GM12872 (cell line): ENCODE results near the gene NEURL1B.

Source experiments
- CTCF ChIP-seq: IDR thresholded peaks from 3 replicates; pipeline ENCODE4 v1.5.1; 2011; ENCODE audit warnings: low read depth, mild to moderate bottlenecking, low read length, moderate library complexity; ENCODE audit not compliant: insufficient read depth

Gene NEURL1B

GRCh38 chr5:172689218-172689572 lies 48.1 kb downstream of the NEURL1B start:
- TF ChIP-seq CTCF, result no peak

- no peak for TF ChIP-seq CTCF
Observed at GRCh38 chr5:172689801-172690200, 48.7 kb downstream of the NEURL1B start.

GRCh38 chr5:172690258-172691075 lies 49.4 kb downstream of the NEURL1B start:
- no peak for TF ChIP-seq CTCF

- no peak for TF ChIP-seq CTCF
Observed at GRCh38 chr5:172691886-172692285, 50.8 kb downstream of the NEURL1B start.

- no peak for TF ChIP-seq CTCF
Observed at GRCh38 chr5:172692451-172692850, 51.4 kb downstream of the NEURL1B start.

GRCh38 chr5:172692981-172693380 lies 51.9 kb downstream of the NEURL1B start:
- TF ChIP-seq CTCF, result no peak

GRCh38 chr5:172694061-172694460 lies 53.0 kb downstream of the NEURL1B start:
- no peak for TF ChIP-seq CTCF

- TF ChIP-seq CTCF, result no peak
Observed at GRCh38 chr5:172694541-172694940, 53.5 kb downstream of the NEURL1B start.
